GF-D8 (cell line): ENCODE results near the gene RBM38.
A peak's percentile ranks its signal among the peaks of the same experiment; 100 is the strongest.

Experiments used
- DNase-seq: peaks from one replicate; lab custom pipeline; 2025; lab: John Stamatoyannopoulos, UW

Gene RBM38

GRCh38 chr20:57436223-57436545, 45.0 kb downstream of the RBM38 start:
- no peak for DNase-seq

GRCh38 chr20:57437267-57437666, 46.1 kb downstream of the RBM38 start:
- DNase-seq: no peak

GRCh38 chr20:57437672-57438330, 46.6 kb downstream of the RBM38 start:
- DNase-seq: no peak

GRCh38 chr20:57438552-57438951, 47.4 kb downstream of the RBM38 start:
- no peak for DNase-seq

- DNase-seq: no peak
Measured at GRCh38 chr20:57439432-57439831, 48.2 kb downstream of the RBM38 start.

GRCh38 chr20:57439993-57440392, 48.8 kb downstream of the RBM38 start:
- DNase-seq: no peak

- no peak for DNase-seq
Measured at GRCh38 chr20:57440678-57441509, 49.7 kb downstream of the RBM38 start.

GRCh38 chr20:57441510-57442154, 50.4 kb downstream of the RBM38 start:
- DNase-seq: no peak

GRCh38 chr20:57442158-57442887, 51.1 kb downstream of the RBM38 start:
- DNase-seq: no peak

GRCh38 chr20:57442888-57443239, 51.7 kb downstream of the RBM38 start:
- DNase-seq: no peak

GRCh38 chr20:57443349-57444265, 52.4 kb downstream of the RBM38 start:
- DNase-seq: no peak

GRCh38 chr20:57444394-57445048, 53.3 kb downstream of the RBM38 start:
- DNase-seq: no peak

- DNase-seq: no peak
Measured at GRCh38 chr20:57445298-57445697, 54.1 kb downstream of the RBM38 start.

- no peak for DNase-seq
Measured at GRCh38 chr20:57445774-57446173, 54.6 kb downstream of the RBM38 start.

GRCh38 chr20:57448764-57449354, 57.7 kb downstream of the RBM38 start:
- no peak for DNase-seq

- no peak for DNase-seq
Measured at GRCh38 chr20:57449398-57450354, 58.5 kb downstream of the RBM38 start.

GRCh38 chr20:57450419-57450818, 59.2 kb downstream of the RBM38 start:
- DNase-seq: peak; percentile 94

GRCh38 chr20:57450931-57451330, 59.7 kb downstream of the RBM38 start:
- peak; percentile 25 for DNase-seq

GRCh38 chr20:57451431-57451794, 60.2 kb downstream of the RBM38 start:
- peak; percentile 32 for DNase-seq
